Uterus (tissue), 4 donors: Measurements from ENCODE around the gene SGPP2. TPM values are rescaled to one million over a fixed set of nuclear protein-coding genes. Genes with fewer than 3 reads are reported as not detected.

Experiments used
- DNase-seq, 2 donors: peaks; one replicate each; pipeline ENCODE4 v3.0.0-alpha.2; 2019 to 2020
- H3K27ac ChIP-seq, 2 donors: fragments of 200-600 bp; sonication (generic); 1 replicate in 1 of 2; 2 replicates in 1 of 2; pipeline ENCODE4 v1.5.1; 2016 to 2018
- H3K27me3 ChIP-seq, 2 donors: fragments of 200-600 bp; sonication (generic); one replicate each; pipeline ENCODE4 v1.5.1; 2018 to 2019; ENCODE audit warnings: control low read depth in 1 of 2
- H3K36me3 ChIP-seq, 2 donors: fragments of 200-600 bp; sonication (generic); one replicate each; pipeline ENCODE4 v1.5.1; 2019; ENCODE audit warnings: control low read depth in 1 of 2
- H3K4me1 ChIP-seq, 2 donors: fragments of 200-600 bp; sonication (generic); one replicate each; pipeline ENCODE4 v1.5.1; 2018 to 2019; ENCODE audit warnings: control low read depth in 1 of 2
- H3K4me3 ChIP-seq, 2 donors: fragments of 200-600 bp; sonication (generic); 1 replicate in 1 of 2; 2 replicates in 1 of 2; pipeline ENCODE4 v1.5.1; 2018 to 2019; ENCODE audit warnings: mild to moderate bottlenecking in 1 of 2
- H3K9me3 ChIP-seq, 2 donors: fragments of 200-600 bp; sonication (generic); one replicate each; pipeline ENCODE4 v1.5.1; 2019; ENCODE audit warnings: control low read depth in 1 of 2
- CTCF ChIP-seq, 4 experiments: fragments of 200-600 bp in 2 of 4; fragments of 450-650 bp in 2 of 4; sonication (generic) in 2 of 4; IDR thresholded peaks; one replicate each; pipeline ENCODE4 v1.5.1; 2016 to 2019; ENCODE audit warnings: antibody characterized with exemption in 4 of 4, mild to moderate bottlenecking in 2 of 4, moderate library complexity in 1 of 4
- POLR2A ChIP-seq, 2 donors: fragments of 450-650 bp; IDR thresholded peaks; one replicate each; pipeline ENCODE4 v1.6.1; 2016; ENCODE audit warnings: antibody characterized with exemption in 2 of 2, mild to moderate bottlenecking in 1 of 2, moderate library complexity in 1 of 2
- intact Hi-C: fragments of 100-400 bp; cut with DNase I; formaldehyde crosslinking; loops from one replicate; pipeline ENCODE4 v1.15.1; 2023; ENCODE audit warnings: low total_unique reads
- total RNA-seq, 4 donors: library from RNA; depleted of rRNA in 3 of 4; stranded (reverse); fragments of >200 nt in 3 of 4; gene quantifications; one replicate each; pipeline versions ENCODE4 v1.1.0 to v1.2.4, GENCODE V29; 2014 to 2023
- donor health status: DM: yes; HTN: yes; CAD: no.

Gene SGPP2
- total RNA-seq, 4 donors from 2014 or later = under 0.01 to 8.6 (median 4.2) TPM; not detected in 1

- no peak overlapping the region for H3K4me3 ChIP-seq
- peaks cover 0 to 7% of the 10 kb centered on the region in 2 donors for H3K4me1 ChIP-seq
- DNase-seq = no peak
- H3K9me3 ChIP-seq = no peaks in the 10 kb centered on the region
- peaks cover 9 to 11% of the 10 kb centered on the region in 2 donors for H3K27me3 ChIP-seq
- intact Hi-C loops = no loop called here
- H3K27ac ChIP-seq = no peak overlapping the region
- no peak for TF ChIP-seq POLR2A (IDR thresholded peaks at IDR 0.05)
- TF ChIP-seq CTCF (IDR thresholded peaks at IDR 0.05) = no peak
- no peaks in the 10 kb centered on the region for H3K36me3 ChIP-seq
Observed at GRCh38 chr2:222427646-222428301, 3.4 kb downstream of the SGPP2 start.

GRCh38 chr2:222430071-222430470 is 5.7 kb downstream of the SGPP2 start:
- H3K36me3 ChIP-seq = no peaks in the 10 kb centered on the region
- no peak for DNase-seq
- no peak overlapping the region for H3K27ac ChIP-seq
- intact Hi-C loops = no loop called here
- H3K9me3 ChIP-seq = no peaks in the 10 kb centered on the region
- no peaks in the 10 kb centered on the region for H3K27me3 ChIP-seq
- TF ChIP-seq CTCF (IDR thresholded peaks at IDR 0.05) = no peak
- no peak for TF ChIP-seq POLR2A (IDR thresholded peaks at IDR 0.05)
- H3K4me3 ChIP-seq = no peak overlapping the region
- no peaks in the 10 kb centered on the region for H3K4me1 ChIP-seq

- Histone ChIP-seq H3K27me3 (no peaks in the 10 kb centered on the region), H3K27ac (no peak overlapping the region), H3K4me3 (no peak overlapping the region), H3K36me3 (no peaks in the 10 kb centered on the region), H3K4me1 (no peaks in the 10 kb centered on the region), H3K9me3 (no peaks in the 10 kb centered on the region)
- TF ChIP-seq POLR2A (IDR thresholded peaks at IDR 0.05) (no peak), CTCF (IDR thresholded peaks at IDR 0.05) (no peak)
- DNase-seq = no peak
- intact Hi-C loops = no loop called here
Observed at GRCh38 chr2:222430681-222431080, 6.3 kb downstream of the SGPP2 start.

- Histone ChIP-seq H3K27ac (no peak overlapping the region), H3K27me3 (no peaks in the 10 kb centered on the region), H3K4me3 (no peak overlapping the region), H3K4me1 (no peaks in the 10 kb centered on the region), H3K36me3 (no peaks in the 10 kb centered on the region), H3K9me3 (no peaks in the 10 kb centered on the region)
- intact Hi-C loops = no loop called here
- DNase-seq = no peak
- TF ChIP-seq CTCF (IDR thresholded peaks at IDR 0.05) = no peak
- TF ChIP-seq POLR2A (IDR thresholded peaks at IDR 0.05) = no peak
Observed at GRCh38 chr2:222431869-222432268, 7.5 kb downstream of the SGPP2 start.

- no peak for TF ChIP-seq POLR2A (IDR thresholded peaks at IDR 0.05)
- no peak for TF ChIP-seq CTCF (IDR thresholded peaks at IDR 0.05)
- Histone ChIP-seq H3K4me1 (no peaks in the 10 kb centered on the region), H3K27me3 (no peaks in the 10 kb centered on the region), H3K36me3 (no peaks in the 10 kb centered on the region), H3K4me3 (no peak overlapping the region), H3K27ac (no peak overlapping the region), H3K9me3 (no peaks in the 10 kb centered on the region)
- DNase-seq = no peak
- intact Hi-C loops = no loop called here
Observed at GRCh38 chr2:222433332-222434173, 9.2 kb downstream of the SGPP2 start.
